Measurements from ENCODE around the gene IGFLR1.

- TF ChIP-seq CTCF (conservative IDR thresholded peaks at IDR 0.05 in 1 of 2, IDR thresholded peaks at IDR 0.05 in 1 of 2; ENCODE audit: extremely low read depth in 1 of 2, insufficient read depth in 1 of 2, low read depth in 1 of 2, low read length in 2 of 2) (no peak), EZH2 (IDR thresholded peaks at IDR 0.05; ENCODE audit: borderline replicate concordance, low read length) (no peak)
These were observed 38.9 kb downstream of the IGFLR1 start for GRCh38 chr19:35703343-35703742.

Data from mammary epithelial cell (primary cell).